ENCODE measurements around the gene WFDC8. TPM values are rescaled to one million over a fixed set of nuclear protein-coding genes. Genes with fewer than 3 reads are reported as not detected.

Gene WFDC8
- total RNA-seq (not detected), polyA plus RNA-seq (not detected)

DNA sequence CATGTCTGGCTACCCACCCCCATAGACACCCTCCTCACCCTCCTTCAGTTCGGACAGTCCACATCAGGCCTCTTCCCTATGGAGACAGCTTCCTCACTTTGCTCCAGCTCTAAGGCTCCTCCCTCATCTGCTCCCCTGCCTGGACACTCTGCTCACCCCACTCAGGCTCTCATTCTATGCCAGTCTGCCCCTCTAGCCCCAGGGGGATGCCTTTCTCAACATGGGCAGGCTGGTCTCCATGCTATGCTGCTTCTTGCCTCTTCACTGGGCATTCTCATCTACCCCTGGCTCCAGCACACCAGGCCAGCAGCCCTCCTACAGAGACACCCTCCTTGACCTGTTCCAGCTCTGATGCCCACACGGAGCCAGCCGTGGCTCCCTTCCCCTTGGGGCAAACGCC is at the start of gene WFDC8:
WFDC8 (minus strand) TSS at position 101 of the 400 bp plus-strand sequence; CDS start at position 64, 37 bp downstream.
- no peaks in the 10 kb centered on the region for H3K4me1 ChIP-seq (ENCODE audit: control insufficient read depth in 4 of 4, insufficient read depth in 4 of 4, low read length in 3 of 4)
- TF ChIP-seq, protein P1, sequence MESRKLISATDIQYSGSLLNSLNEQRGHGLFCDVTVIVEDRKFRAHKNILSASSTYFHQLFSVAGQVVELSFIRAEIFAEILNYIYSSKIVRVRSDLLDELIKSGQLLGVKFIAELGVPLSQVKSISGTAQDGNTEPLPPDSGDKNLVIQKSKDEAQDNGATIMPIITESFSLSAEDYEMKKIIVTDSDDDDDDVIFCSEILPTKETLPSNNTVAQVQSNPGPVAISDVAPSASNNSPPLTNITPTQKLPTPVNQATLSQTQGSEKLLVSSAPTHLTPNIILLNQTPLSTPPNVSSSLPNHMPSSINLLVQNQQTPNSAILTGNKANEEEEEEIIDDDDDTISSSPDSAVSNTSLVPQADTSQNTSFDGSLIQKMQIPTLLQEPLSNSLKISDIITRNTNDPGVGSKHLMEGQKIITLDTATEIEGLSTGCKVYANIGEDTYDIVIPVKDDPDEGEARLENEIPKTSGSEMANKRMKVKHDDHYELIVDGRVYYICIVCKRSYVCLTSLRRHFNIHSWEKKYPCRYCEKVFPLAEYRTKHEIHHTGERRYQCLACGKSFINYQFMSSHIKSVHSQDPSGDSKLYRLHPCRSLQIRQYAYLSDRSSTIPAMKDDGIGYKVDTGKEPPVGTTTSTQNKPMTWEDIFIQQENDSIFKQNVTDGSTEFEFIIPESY (IDR thresholded peaks at IDR 0.05) = no peak
- TF ChIP-seq, protein P2, sequence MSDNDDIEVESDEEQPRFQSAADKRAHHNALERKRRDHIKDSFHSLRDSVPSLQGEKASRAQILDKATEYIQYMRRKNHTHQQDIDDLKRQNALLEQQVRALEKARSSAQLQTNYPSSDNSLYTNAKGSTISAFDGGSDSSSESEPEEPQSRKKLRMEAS (IDR thresholded peaks at IDR 0.05) = no peak
- TF ChIP-seq GABPA (IDR thresholded peaks at IDR 0.05 in 1 of 2, conservative IDR thresholded peaks at IDR 0.05 in 1 of 2) = no peak
- TF ChIP-seq TAF1 (conservative IDR thresholded peaks at IDR 0.05) = no peak
- TF ChIP-seq JUND (IDR thresholded peaks at IDR 0.05) = no peak
- TF ChIP-seq, protein P3, sequence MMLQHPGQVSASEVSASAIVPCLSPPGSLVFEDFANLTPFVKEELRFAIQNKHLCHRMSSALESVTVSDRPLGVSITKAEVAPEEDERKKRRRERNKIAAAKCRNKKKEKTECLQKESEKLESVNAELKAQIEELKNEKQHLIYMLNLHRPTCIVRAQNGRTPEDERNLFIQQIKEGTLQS (IDR thresholded peaks at IDR 0.05) = no peak
- no peak for TF ChIP-seq YY1 (IDR thresholded peaks at IDR 0.05)
- TF ChIP-seq SP1 (IDR thresholded peaks at IDR 0.05) = no peak
- no peak for TF ChIP-seq FOXA1 (IDR thresholded peaks at IDR 0.05)
- no peak for TF ChIP-seq RXRA (IDR thresholded peaks at IDR 0.05)
- TF ChIP-seq FOXA2 (IDR thresholded peaks at IDR 0.05) = no peak
- no peak for TF ChIP-seq HNF4A (conservative IDR thresholded peaks at IDR 0.05)
- TF ChIP-seq, protein P4, sequence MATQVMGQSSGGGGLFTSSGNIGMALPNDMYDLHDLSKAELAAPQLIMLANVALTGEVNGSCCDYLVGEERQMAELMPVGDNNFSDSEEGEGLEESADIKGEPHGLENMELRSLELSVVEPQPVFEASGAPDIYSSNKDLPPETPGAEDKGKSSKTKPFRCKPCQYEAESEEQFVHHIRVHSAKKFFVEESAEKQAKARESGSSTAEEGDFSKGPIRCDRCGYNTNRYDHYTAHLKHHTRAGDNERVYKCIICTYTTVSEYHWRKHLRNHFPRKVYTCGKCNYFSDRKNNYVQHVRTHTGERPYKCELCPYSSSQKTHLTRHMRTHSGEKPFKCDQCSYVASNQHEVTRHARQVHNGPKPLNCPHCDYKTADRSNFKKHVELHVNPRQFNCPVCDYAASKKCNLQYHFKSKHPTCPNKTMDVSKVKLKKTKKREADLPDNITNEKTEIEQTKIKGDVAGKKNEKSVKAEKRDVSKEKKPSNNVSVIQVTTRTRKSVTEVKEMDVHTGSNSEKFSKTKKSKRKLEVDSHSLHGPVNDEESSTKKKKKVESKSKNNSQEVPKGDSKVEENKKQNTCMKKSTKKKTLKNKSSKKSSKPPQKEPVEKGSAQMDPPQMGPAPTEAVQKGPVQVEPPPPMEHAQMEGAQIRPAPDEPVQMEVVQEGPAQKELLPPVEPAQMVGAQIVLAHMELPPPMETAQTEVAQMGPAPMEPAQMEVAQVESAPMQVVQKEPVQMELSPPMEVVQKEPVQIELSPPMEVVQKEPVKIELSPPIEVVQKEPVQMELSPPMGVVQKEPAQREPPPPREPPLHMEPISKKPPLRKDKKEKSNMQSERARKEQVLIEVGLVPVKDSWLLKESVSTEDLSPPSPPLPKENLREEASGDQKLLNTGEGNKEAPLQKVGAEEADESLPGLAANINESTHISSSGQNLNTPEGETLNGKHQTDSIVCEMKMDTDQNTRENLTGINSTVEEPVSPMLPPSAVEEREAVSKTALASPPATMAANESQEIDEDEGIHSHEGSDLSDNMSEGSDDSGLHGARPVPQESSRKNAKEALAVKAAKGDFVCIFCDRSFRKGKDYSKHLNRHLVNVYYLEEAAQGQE (IDR thresholded peaks at IDR 0.05) = no peak
- TF ChIP-seq RAD21 (IDR thresholded peaks at IDR 0.05) = no peak
- TF ChIP-seq HNF4G (IDR thresholded peaks at IDR 0.05) = no peak
- TF ChIP-seq NR2F2 (IDR thresholded peaks at IDR 0.05) = no peak
- TF ChIP-seq EGR1 (IDR thresholded peaks at IDR 0.05; ENCODE audit: low read depth in 2 of 2) = no peak
- TF ChIP-seq, protein P5, sequence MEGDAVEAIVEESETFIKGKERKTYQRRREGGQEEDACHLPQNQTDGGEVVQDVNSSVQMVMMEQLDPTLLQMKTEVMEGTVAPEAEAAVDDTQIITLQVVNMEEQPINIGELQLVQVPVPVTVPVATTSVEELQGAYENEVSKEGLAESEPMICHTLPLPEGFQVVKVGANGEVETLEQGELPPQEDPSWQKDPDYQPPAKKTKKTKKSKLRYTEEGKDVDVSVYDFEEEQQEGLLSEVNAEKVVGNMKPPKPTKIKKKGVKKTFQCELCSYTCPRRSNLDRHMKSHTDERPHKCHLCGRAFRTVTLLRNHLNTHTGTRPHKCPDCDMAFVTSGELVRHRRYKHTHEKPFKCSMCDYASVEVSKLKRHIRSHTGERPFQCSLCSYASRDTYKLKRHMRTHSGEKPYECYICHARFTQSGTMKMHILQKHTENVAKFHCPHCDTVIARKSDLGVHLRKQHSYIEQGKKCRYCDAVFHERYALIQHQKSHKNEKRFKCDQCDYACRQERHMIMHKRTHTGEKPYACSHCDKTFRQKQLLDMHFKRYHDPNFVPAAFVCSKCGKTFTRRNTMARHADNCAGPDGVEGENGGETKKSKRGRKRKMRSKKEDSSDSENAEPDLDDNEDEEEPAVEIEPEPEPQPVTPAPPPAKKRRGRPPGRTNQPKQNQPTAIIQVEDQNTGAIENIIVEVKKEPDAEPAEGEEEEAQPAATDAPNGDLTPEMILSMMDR (IDR thresholded peaks at IDR 0.05; ENCODE audit: low read depth, low read length, missing input control) = no peak
- H3K9me3 ChIP-seq (ENCODE audit: control insufficient read depth in 4 of 4, low read length in 3 of 4) = no peaks in the 10 kb centered on the region
- H3K27me3 ChIP-seq (ENCODE audit: control insufficient read depth in 4 of 4, insufficient read depth in 4 of 4, low read length in 3 of 4) = peaks cover 0 to 4% (median 0%) of the 10 kb centered on the region in 4 donors
- H3K4me3 ChIP-seq (ENCODE audit: low read depth in 1 of 3, low read length in 3 of 3) = no peak within 1 kb of the TSS
- DNase-seq (ENCODE audit: low spot score) = no peak
- no peak within 1 kb of the TSS for H3K9ac ChIP-seq (ENCODE audit: low read depth in 1 of 2, low read length in 2 of 2)
- 78% methylated on average over 4 of the region's 4 CpGs for WGBS
- H3K27ac ChIP-seq (ENCODE audit: low read depth in 1 of 2, low read length in 2 of 2) = no peak within 1 kb of the TSS
- no peaks in the 10 kb centered on the region for H3K36me3 ChIP-seq (ENCODE audit: control insufficient read depth in 4 of 4, insufficient read depth in 3 of 4, low read depth in 1 of 4, low read length in 3 of 4)

Measured in liver (tissue), 9 donors.